Karpas-422 (cell line): ENCODE data around the gene PI3. TPM values are rescaled to one million over a fixed set of nuclear protein-coding genes. Genes with fewer than 3 reads are reported as not detected.

Experiments
- DNase-seq: peaks from one replicate; pipeline ENCODE4 v3.0.0-alpha.2; 2015
- H2AFZ ChIP-seq: fragments of 200-600 bp; sonication (generic); 2 replicates; pipeline ENCODE4 v1.6.1; 2014; ENCODE audit warnings: antibody characterized with exemption, low read length, mixed read lengths
- H3K27ac ChIP-seq: fragments of 200-600 bp; sonication (generic); 2 replicates; pipeline ENCODE4 v1.5.1; 2014; ENCODE audit warnings: mild to moderate bottlenecking, low read length, moderate library complexity
- H3K27me3 ChIP-seq: fragments of 200-600 bp; sonication (generic); 2 replicates; pipeline ENCODE4 v1.6.1; 2014; ENCODE audit warnings: low read length, mixed read lengths
- H3K36me3 ChIP-seq: fragments of 200-600 bp; sonication (generic); 2 replicates; pipeline ENCODE4 v1.6.1; 2014; ENCODE audit warnings: low read length, mixed read lengths; ENCODE audit not compliant: insufficient read depth
- H3K4me1 ChIP-seq: fragments of 200-600 bp; sonication (generic); 2 replicates; pipeline ENCODE4 v1.6.1; 2014; ENCODE audit warnings: mild to moderate bottlenecking, low read length, mixed read lengths
- H3K4me2 ChIP-seq: fragments of 200-600 bp; sonication (generic); 2 replicates; pipeline ENCODE4 v1.6.1; 2014; ENCODE audit warnings: low read length, low read depth, mild to moderate bottlenecking; ENCODE audit not compliant: poor library complexity, severe bottlenecking
- H3K4me3 ChIP-seq: fragments of 200-600 bp; sonication (generic); 2 replicates; pipeline ENCODE4 v1.5.1; 2014; ENCODE audit warnings: mild to moderate bottlenecking, antibody characterized with exemption, low read length, mixed read lengths
- H3K79me2 ChIP-seq: fragments of 200-600 bp; sonication (generic); 2 replicates; pipeline ENCODE4 v1.6.1; 2014; ENCODE audit warnings: mild to moderate bottlenecking, low read length, mixed read lengths
- H3K9ac ChIP-seq: fragments of 200-600 bp; sonication (generic); 2 replicates; pipeline ENCODE4 v1.6.0; 2014; ENCODE audit warnings: low read length
- H3K9me2 ChIP-seq: fragments of 200-600 bp; sonication (generic), shearing (Covaris generic); replicated peaks from 2 replicates; pipeline ENCODE4 v1.6.0; 2014; ENCODE audit warnings: mild to moderate bottlenecking, low read length, moderate library complexity; ENCODE audit not compliant: insufficient read depth
- H3K9me3 ChIP-seq: fragments of 300-700, 200-600 bp; sonication (generic); 2 replicates; pipeline ENCODE4 v1.6.1; 2014; ENCODE audit warnings: low read length, mixed read lengths
- H4K20me1 ChIP-seq: fragments of 200-600 bp; sonication (generic); 2 replicates; pipeline ENCODE4 v1.6.1; 2014; ENCODE audit warnings: mild to moderate bottlenecking, antibody characterized with exemption, low read length, low read depth; ENCODE audit not compliant: insufficient read depth
- total RNA-seq: library from RNA; depleted of rRNA; stranded (reverse); fragments of >200 nt; shearing (Covaris generic); gene quantifications from 2 replicates; pipeline ENCODE4 v1.2.3, GENCODE V29; 2014; ENCODE audit warnings: low replicate concordance

PI3 gene
- total RNA-seq, 1 experiment from 2014 or later: not detected

GRCh38 chr20:45164906-45165305 lies 9.8 kb upstream of the PI3 start:
- Histone ChIP-seq H3K27me3 (no peaks in the 10 kb centered on the region), H4K20me1 (no peaks in the 10 kb centered on the region), H3K9me3 (no peaks in the 10 kb centered on the region), H3K4me1 (no peaks in the 10 kb centered on the region), H3K4me3 (no peak overlapping the region), H3K9me2 (no peaks in the 10 kb centered on the region), H2AFZ (no peak overlapping the region), H3K36me3 (no peaks in the 10 kb centered on the region), H3K9ac (no peak overlapping the region), H3K79me2 (no peaks in the 10 kb centered on the region), H3K27ac (no peak overlapping the region), H3K4me2 (no peak overlapping the region)
- no peak for DNase-seq

DNA sequence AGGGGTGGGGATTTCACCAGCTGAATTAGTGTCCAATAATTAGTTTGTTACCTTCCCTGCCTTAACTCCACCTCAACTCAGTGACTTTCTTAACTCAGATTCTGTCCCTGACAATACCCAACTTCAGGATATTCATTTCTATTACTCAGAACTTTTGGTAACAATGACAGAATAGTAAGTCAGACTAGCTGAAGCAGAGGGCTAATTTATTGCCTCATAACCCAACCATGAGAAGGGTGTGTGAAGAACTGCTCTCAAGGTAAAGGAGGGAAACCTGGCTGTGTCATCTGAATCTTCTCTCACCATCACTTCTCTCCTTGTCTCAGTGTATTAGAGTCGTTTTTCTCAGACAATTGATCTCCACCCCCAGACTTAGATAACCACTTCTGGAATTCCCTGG lies 1.2 kb upstream of the PI3 start:
- Histone ChIP-seq H3K79me2 (no peaks in the 10 kb centered on the region), H3K9me3 (no peaks in the 10 kb centered on the region), H3K4me2 (no peak overlapping the region), H3K27ac (no peak overlapping the region), H3K4me3 (no peak overlapping the region), H3K9ac (no peak overlapping the region), H3K27me3 (no peaks in the 10 kb centered on the region), H3K9me2 (no peaks in the 10 kb centered on the region), H2AFZ (no peak overlapping the region), H3K36me3 (no peaks in the 10 kb centered on the region), H3K4me1 (no peaks in the 10 kb centered on the region), H4K20me1 (no peaks in the 10 kb centered on the region)
- no peak for DNase-seq

DNA sequence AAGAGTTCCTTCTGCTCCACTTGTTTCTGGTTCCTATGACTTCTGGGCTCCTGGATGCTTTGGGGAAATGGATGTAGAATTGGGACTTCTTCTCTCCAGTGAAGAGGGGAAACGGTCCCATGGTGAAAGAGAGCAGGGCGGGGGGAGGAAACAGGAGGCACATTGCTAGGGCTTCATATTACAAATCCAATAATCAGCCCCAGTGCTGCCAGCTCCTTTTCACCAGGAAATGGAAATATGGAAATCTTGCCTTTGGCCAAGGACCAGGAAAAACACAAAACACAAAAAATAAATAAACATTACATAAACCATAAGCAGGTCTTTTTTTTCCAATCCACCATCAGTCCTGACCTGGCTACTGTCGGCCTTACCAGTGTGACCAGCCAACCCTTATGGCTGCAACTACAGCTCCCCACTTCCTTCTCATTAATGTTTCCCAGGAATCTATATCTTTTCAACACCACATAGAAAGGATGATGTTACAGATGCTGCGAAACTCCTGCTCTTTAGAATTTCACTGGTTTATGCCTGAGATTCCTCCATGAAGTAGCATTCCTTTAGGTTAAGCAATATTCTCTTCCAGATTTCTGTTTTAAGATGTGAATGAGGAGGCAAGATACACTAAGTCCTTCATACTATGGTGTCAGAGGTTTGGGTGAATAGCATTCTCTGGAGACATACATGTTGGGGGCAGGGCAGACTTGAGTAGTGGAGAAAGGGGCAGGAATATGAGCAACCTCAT lies 2.0 kb downstream of the PI3 start:
- Histone ChIP-seq H3K9me2 (no peaks in the 10 kb centered on the region), H3K4me1 (no peaks in the 10 kb centered on the region), H3K27ac (no peak overlapping the region), H2AFZ (no peak overlapping the region), H3K36me3 (no peaks in the 10 kb centered on the region), H3K4me2 (no peak overlapping the region), H3K27me3 (no peaks in the 10 kb centered on the region), H4K20me1 (no peaks in the 10 kb centered on the region), H3K9me3 (no peaks in the 10 kb centered on the region), H3K9ac (no peak overlapping the region), H3K4me3 (no peak overlapping the region), H3K79me2 (no peaks in the 10 kb centered on the region)
- no peak for DNase-seq

- H3K4me2 ChIP-seq: no peak overlapping the region
- no peak overlapping the region for H2AFZ ChIP-seq
- no peak overlapping the region for H3K27ac ChIP-seq
- H3K36me3 ChIP-seq: no peaks in the 10 kb centered on the region
- no peaks in the 10 kb centered on the region for H3K9me3 ChIP-seq
- no peaks in the 10 kb centered on the region for H3K79me2 ChIP-seq
- no peaks in the 10 kb centered on the region for H3K4me1 ChIP-seq
- no peaks in the 10 kb centered on the region for H3K27me3 ChIP-seq
- no peak for DNase-seq
- no peaks in the 10 kb centered on the region for H3K9me2 ChIP-seq
- H4K20me1 ChIP-seq: no peaks in the 10 kb centered on the region
- H3K4me3 ChIP-seq: no peak overlapping the region
- no peak overlapping the region for H3K9ac ChIP-seq
Observed at GRCh38 chr20:45179166-45179565, 4.5 kb downstream of the PI3 start.

GRCh38 chr20:45181639-45182038 lies 6.9 kb downstream of the PI3 start:
- H3K4me1 ChIP-seq: no peaks in the 10 kb centered on the region

DNA sequence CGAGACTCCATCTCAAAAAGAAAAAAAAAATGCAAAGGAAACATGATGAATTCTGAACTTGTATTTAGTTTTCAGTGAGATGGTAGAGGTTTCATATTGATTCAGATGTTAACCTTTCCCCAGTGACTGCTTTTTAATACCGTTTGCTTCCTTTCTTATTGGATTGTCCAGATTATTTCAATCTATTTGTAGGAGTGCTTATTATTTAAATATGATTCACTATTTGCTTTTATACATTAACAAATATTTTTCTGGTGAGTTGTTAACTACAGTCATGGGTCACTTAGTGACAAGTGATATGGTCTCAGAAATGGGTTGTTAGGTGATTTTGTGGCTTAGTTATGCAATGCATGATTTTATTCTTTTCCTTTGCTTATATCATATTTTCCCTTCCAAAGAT lies 8.4 kb downstream of the PI3 start:
- Histone ChIP-seq H3K36me3 (no peaks in the 10 kb centered on the region), H2AFZ (no peak overlapping the region), H4K20me1 (no peaks in the 10 kb centered on the region), H3K4me2 (no peak overlapping the region), H3K4me1 (no peaks in the 10 kb centered on the region), H3K4me3 (no peak overlapping the region), H3K9me3 (no peaks in the 10 kb centered on the region), H3K79me2 (no peaks in the 10 kb centered on the region), H3K27ac (no peak overlapping the region), H3K27me3 (no peaks in the 10 kb centered on the region), H3K9ac (no peak overlapping the region), H3K9me2 (no peaks in the 10 kb centered on the region)
- DNase-seq: no peak

More at GRCh38 chr20:45181639-45182038, 6.9 kb downstream of the PI3 start:
- no peaks in the 10 kb centered on the region for H3K9me3 ChIP-seq
- H3K79me2 ChIP-seq: no peaks in the 10 kb centered on the region
- no peak overlapping the region for H3K4me2 ChIP-seq
- H3K9ac ChIP-seq: no peak overlapping the region
- H3K36me3 ChIP-seq: no peaks in the 10 kb centered on the region
- no peak for DNase-seq
- no peaks in the 10 kb centered on the region for H4K20me1 ChIP-seq
- no peak overlapping the region for H3K27ac ChIP-seq
- H3K9me2 ChIP-seq: no peaks in the 10 kb centered on the region
- no peak overlapping the region for H3K4me3 ChIP-seq
- no peak overlapping the region for H2AFZ ChIP-seq
- H3K27me3 ChIP-seq: no peaks in the 10 kb centered on the region

DNA sequence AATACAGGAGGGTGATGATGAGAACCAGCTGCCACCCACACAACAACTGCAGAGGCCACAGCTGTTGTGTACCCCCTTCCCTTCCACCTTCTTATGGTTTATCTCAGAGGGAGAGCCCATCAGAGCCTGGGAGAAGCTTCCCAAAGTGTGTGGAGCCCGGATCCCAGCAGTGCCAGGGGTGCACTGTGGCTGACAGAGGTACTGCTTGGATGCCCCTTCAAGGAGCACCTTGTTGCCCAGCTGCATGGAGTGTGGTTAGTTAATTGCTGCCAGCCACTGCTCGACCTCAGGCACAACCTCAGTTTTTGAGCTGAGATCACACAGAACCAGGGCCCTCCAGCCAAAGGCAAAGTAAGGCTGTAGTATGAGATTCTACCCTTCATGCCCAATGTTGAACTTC lies 13.0 kb downstream of the PI3 start:
- Histone ChIP-seq H3K4me3 (no peak overlapping the region), H3K27me3 (0 out of 2 replicates have a peak, but pooled peaks cover 2% of the 10 kb centered on the region), H3K27ac (no peak overlapping the region), H4K20me1 (no peaks in the 10 kb centered on the region), H3K79me2 (no peaks in the 10 kb centered on the region), H2AFZ (no peak overlapping the region), H3K9me2 (no peaks in the 10 kb centered on the region), H3K4me2 (no peak overlapping the region), H3K9me3 (no peaks in the 10 kb centered on the region), H3K9ac (no peak overlapping the region), H3K4me1 (no peaks in the 10 kb centered on the region), H3K36me3 (no peaks in the 10 kb centered on the region)
- no peak for DNase-seq

DNA sequence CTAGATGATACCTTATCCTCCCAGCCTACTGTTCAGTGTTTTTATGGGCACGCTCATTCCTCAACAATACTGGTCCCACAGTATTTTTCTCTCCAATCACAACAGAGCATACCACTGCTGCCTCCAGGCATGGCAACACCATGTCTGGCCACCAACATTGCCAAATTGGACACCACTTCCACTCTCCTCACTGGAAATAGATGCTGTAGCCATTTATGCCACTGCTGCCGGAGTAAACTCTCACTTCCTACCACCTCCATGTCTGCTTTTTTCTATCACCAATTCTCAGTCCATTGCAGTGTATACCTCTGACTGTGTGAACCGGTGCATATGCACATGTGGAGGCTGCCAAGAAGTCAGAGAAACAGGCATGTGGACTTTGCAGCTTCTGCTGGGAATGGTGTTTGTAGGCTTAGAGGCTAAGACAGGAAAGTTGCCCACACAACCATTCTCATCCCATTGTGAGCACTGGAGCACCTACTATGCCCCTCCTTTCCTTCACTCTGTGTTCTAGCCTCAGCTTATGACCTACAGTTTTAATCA lies 14.4 kb downstream of the PI3 start:
- no peak overlapping the region for H2AFZ ChIP-seq
- H3K27ac ChIP-seq: no peak overlapping the region
- no peak overlapping the region for H3K4me3 ChIP-seq
- no peaks in the 10 kb centered on the region for H3K9me3 ChIP-seq
- 0 out of 2 replicates have a peak, but pooled peaks cover 2% of the 10 kb centered on the region for H3K27me3 ChIP-seq
- H4K20me1 ChIP-seq: no peaks in the 10 kb centered on the region
- H3K79me2 ChIP-seq: no peaks in the 10 kb centered on the region
- no peaks in the 10 kb centered on the region for H3K36me3 ChIP-seq
- no peak overlapping the region for H3K4me2 ChIP-seq
- H3K4me1 ChIP-seq: no peaks in the 10 kb centered on the region
- H3K9ac ChIP-seq: no peak overlapping the region
- no peak for DNase-seq
- H3K9me2 ChIP-seq: no peaks in the 10 kb centered on the region
